OCI-LY3 (cell line): ENCODE data around the gene PLEKHA3.
"Not testable (repeated sequence)": the region's sequence is repeated elsewhere in the genome, so short reads cannot be mapped to it uniquely, and the experiment has no call there.

Source experiments
- CTCF ChIP-seq: fragments of 200-600, 300-600 bp; sonication (generic); IDR thresholded peaks from 2 replicates; pipeline ENCODE4 v1.5.1; 2014; ENCODE audit warnings: antibody characterized with exemption, low read length, low read depth
- EZH2phosphoT487 ChIP-seq: fragments of 200-600 bp; shearing (Covaris generic); IDR thresholded peaks from 2 replicates; pipeline ENCODE4 v1.6.1; 2018; ENCODE audit warnings: antibody characterized with exemption, mixed run types, low read depth

DNA sequence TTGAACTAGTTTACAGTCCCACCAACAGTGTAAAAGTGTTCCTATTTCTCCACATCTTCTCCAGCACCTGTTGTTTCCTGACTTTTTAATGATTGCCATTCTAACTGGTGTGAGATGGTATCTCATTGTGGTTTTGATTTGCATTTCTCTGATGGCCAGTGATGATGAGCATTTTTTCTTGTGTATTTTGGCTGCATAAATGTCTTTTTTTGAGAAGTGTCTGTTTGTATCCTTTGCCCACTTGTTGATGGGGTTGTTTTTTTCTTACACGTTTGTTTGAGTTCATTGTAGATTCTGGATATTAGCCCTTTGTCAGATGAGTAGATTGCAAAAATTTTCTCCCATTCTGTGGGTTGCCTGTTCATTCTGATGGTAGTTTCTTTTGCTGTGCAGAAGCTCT, 45.2 kb downstream of the PLEKHA3 start:
- TF ChIP-seq CTCF, EZH2phosphoT487: not testable (repeated sequence)
